GM23338 (cell line): ENCODE results near the gene SYNGR4.

ENCODE experiments used
- CREB1 ChIP-seq: fragments of 250-450 bp; sonication (Bioruptor Pico); IDR thresholded peaks from 2 replicates; pipeline ENCODE4 v1.5.0; 2020; ENCODE audit warnings: low read depth, mild to moderate bottlenecking, moderate library complexity
- CTCF ChIP-seq, 2 experiments: fragments of 200-600 bp in 1 of 2; sonication (generic) in 1 of 2; conservative IDR thresholded peaks; 2 replicates each; pipeline versions ENCODE4 v1.5.1 to v1.6.1; 2016 to 2017; ENCODE audit warnings: antibody characterized with exemption in 2 of 2, low read depth in 2 of 2, mild to moderate bottlenecking in 2 of 2, moderate library complexity in 1 of 2
- EZH2 ChIP-seq: fragments of 200-600 bp; sonication (generic); IDR thresholded peaks from one replicate; pipeline ENCODE4 v1.8.0; 2017; ENCODE audit warnings: antibody characterized with exemption, mild to moderate bottlenecking, low read depth; ENCODE audit not compliant: unreplicated experiment
- REST ChIP-seq: IDR thresholded peaks from one replicate; pipeline ENCODE4 v1.6.1; 2018; ENCODE audit warnings: antibody characterized with exemption; ENCODE audit not compliant: unreplicated experiment

DNA sequence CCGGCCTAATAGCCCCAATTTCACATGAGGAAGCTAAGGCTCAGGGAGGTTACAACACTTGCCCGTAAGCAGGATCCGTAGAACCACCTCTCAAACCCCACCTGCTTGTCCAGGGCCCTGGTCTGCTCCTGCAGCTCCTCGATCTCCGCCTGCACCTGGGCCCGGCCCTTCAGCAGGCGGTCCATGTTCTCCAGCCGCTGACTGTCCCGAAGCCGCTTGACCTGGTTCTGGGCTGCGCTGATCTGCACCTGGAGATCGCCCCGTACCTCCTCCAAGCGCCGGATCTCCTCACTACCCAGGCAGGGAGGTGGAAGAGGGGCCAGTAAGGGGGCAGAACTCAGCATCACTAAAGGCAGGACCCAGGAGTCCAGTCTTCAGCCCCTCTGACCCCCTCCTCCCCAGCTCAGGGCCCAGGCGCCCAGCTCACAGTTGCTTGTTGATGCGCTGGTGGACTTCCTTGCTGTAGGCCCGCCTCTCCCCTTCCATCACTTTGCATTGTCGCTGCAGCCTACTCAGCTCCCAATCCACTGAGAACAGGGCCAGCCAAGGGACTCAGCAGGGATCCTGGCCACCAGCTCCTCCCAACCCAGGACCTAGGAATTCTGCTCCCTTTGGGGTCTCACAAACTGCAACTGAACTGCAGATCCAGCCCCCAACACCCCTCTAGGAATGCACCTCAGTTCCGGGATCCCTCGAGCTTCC is 45.7 kb upstream of the SYNGR4 start:
- TF ChIP-seq EZH2 (no peak), CTCF (conservative IDR thresholded peaks at IDR 0.05; ENCODE audit: low read depth in 2 of 2) (no peak), REST (no peak), CREB1 (CRISPR knock-in tag) (no peak)
